Right atrium auricular region (tissue), 2 donors: ENCODE measurements around the gene ZBTB16. TPM values are rescaled to one million over a fixed set of nuclear protein-coding genes. Genes with fewer than 3 reads are reported as not detected.

Experiments
- DNase-seq: peaks from one replicate; pipeline ENCODE4 v3.0.0-alpha.2; 2019; ENCODE audit warnings: low spot score
- H3K27ac ChIP-seq, 2 donors: fragments of 200-600 bp; sonication (generic); 1 replicate in 1 of 2; 2 replicates in 1 of 2; pipeline ENCODE4 v1.5.1; 2016 to 2019
- H3K27me3 ChIP-seq, 2 donors: fragments of 200-600 bp; sonication (generic); one replicate each; pipeline versions ENCODE4 v1.5.1 to v1.6.0; 2017 to 2019
- H3K36me3 ChIP-seq: fragments of 200-600 bp; sonication (generic); one replicate; pipeline ENCODE4 v1.5.1; 2016
- H3K4me1 ChIP-seq, 2 donors: fragments of 200-600 bp; sonication (generic); one replicate each; pipeline versions ENCODE4 v1.5.1 to v1.6.0; 2017 to 2019
- H3K4me3 ChIP-seq, 2 donors: fragments of 200-600 bp; sonication (generic); 1 replicate in 1 of 2; 2 replicates in 1 of 2; pipeline ENCODE4 v1.5.1; 2017 to 2019; ENCODE audit warnings: mild to moderate bottlenecking in 1 of 2, moderate library complexity in 1 of 2
- H3K9me3 ChIP-seq, 2 donors: fragments of 200-600 bp; sonication (generic); one replicate each; pipeline ENCODE4 v1.5.1; 2019
- CTCF ChIP-seq, 2 donors: fragments of 200-600 bp; sonication (generic); IDR thresholded peaks; one replicate each; pipeline ENCODE4 v1.5.1; 2019; ENCODE audit warnings: antibody characterized with exemption in 2 of 2
- total RNA-seq, 2 donors: library from RNA; depleted of rRNA; stranded (reverse); fragments of >200 nt; gene quantifications; one replicate each; pipeline ENCODE4 v1.1.0, GENCODE V29; 2016

ZBTB16 gene
- total RNA-seq, 2 donors from 2014 or later = 65.5 to 101 TPM

GRCh38 chr11:114106047-114106446 is 46.5 kb downstream of the ZBTB16 start:
- Histone ChIP-seq H3K27ac (no peak overlapping the region), H3K27me3 (no peaks in the 10 kb centered on the region), H3K36me3 (peaks cover 24% of the 10 kb centered on the region), H3K9me3 (no peaks in the 10 kb centered on the region), H3K4me3 (no peak overlapping the region), H3K4me1 (peaks cover 0 to 98% of the 10 kb centered on the region in 2 donors)
- DNase-seq = no peak
- no peak for TF ChIP-seq CTCF (IDR thresholded peaks at IDR 0.05)

- Histone ChIP-seq H3K27ac (peak overlapping the region in 1 of 2 donors; percentile 37), H3K27me3 (no peaks in the 10 kb centered on the region), H3K9me3 (no peaks in the 10 kb centered on the region), H3K4me1 (peaks cover 0 to 98% of the 10 kb centered on the region in 2 donors), H3K36me3 (peaks cover 24% of the 10 kb centered on the region), H3K4me3 (no peak overlapping the region)
- DNase-seq = no peak
- TF ChIP-seq CTCF (IDR thresholded peaks at IDR 0.05) = no peak
Observed at GRCh38 chr11:114106986-114107385, 47.5 kb downstream of the ZBTB16 start.

GRCh38 chr11:114108501-114109205 is 49.1 kb downstream of the ZBTB16 start:
- Histone ChIP-seq H3K36me3 (peaks cover 24% of the 10 kb centered on the region), H3K4me3 (no peak overlapping the region), H3K9me3 (no peaks in the 10 kb centered on the region), H3K27me3 (no peaks in the 10 kb centered on the region), H3K27ac (peak overlapping the region; percentile 82 to 88), H3K4me1 (peaks cover 0 to 98% of the 10 kb centered on the region in 2 donors)
- no peak for DNase-seq
- no peak for TF ChIP-seq CTCF (IDR thresholded peaks at IDR 0.05)

- peaks cover 0 to 98% of the 10 kb centered on the region in 2 donors for H3K4me1 ChIP-seq
- TF ChIP-seq CTCF (IDR thresholded peaks at IDR 0.05) = no peak
Observed at GRCh38 chr11:114109206-114110090, 49.9 kb downstream of the ZBTB16 start.

GRCh38 chr11:114110123-114110522 is 50.6 kb downstream of the ZBTB16 start:
- no peak for DNase-seq
- TF ChIP-seq CTCF (IDR thresholded peaks at IDR 0.05) = no peak
- H3K4me3 ChIP-seq = peak overlapping the region in 1 of 2 donors; percentile 3
- peak overlapping the region; percentile 82 to 88 for H3K27ac ChIP-seq
- H3K9me3 ChIP-seq = no peaks in the 10 kb centered on the region
- H3K4me1 ChIP-seq = peaks cover 0 to 98% of the 10 kb centered on the region in 2 donors
- peaks cover 17% of the 10 kb centered on the region for H3K36me3 ChIP-seq
- no peaks in the 10 kb centered on the region for H3K27me3 ChIP-seq

More at GRCh38 chr11:114109206-114110090, 49.9 kb downstream of the ZBTB16 start:
- Histone ChIP-seq H3K36me3 (peaks cover 22% of the 10 kb centered on the region), H3K27me3 (no peaks in the 10 kb centered on the region), H3K27ac (peak overlapping the region; percentile 82 to 88), H3K4me3 (no peak overlapping the region), H3K9me3 (no peaks in the 10 kb centered on the region)
- no peak for DNase-seq
